GM10266 (cell line): ENCODE data around the gene INPP4B.
A peak's percentile ranks its signal among the peaks of the same experiment; 100 is the strongest.

Experiments used
- DNase-seq: peaks from one replicate; pipeline ENCODE4 v3.0.0; 2012; ENCODE audit errors: extremely low spot score
- TF ChIP-seq, protein P1 (sequence below): IDR thresholded peaks from 2 replicates; pipeline ENCODE4 v1.5.1; 2012; ENCODE audit warnings: mild to moderate bottlenecking, low read depth; ENCODE audit not compliant: control insufficient read depth, insufficient read depth; ENCODE audit errors: missing control alignments

Gene INPP4B

GRCh38 chr4:142846108-142846728, at the start of gene INPP4B:
TSS of gene INPP4B (minus strand) at chr4:142846301.
- DNase-seq: no peak
- TF ChIP-seq, protein P1, sequence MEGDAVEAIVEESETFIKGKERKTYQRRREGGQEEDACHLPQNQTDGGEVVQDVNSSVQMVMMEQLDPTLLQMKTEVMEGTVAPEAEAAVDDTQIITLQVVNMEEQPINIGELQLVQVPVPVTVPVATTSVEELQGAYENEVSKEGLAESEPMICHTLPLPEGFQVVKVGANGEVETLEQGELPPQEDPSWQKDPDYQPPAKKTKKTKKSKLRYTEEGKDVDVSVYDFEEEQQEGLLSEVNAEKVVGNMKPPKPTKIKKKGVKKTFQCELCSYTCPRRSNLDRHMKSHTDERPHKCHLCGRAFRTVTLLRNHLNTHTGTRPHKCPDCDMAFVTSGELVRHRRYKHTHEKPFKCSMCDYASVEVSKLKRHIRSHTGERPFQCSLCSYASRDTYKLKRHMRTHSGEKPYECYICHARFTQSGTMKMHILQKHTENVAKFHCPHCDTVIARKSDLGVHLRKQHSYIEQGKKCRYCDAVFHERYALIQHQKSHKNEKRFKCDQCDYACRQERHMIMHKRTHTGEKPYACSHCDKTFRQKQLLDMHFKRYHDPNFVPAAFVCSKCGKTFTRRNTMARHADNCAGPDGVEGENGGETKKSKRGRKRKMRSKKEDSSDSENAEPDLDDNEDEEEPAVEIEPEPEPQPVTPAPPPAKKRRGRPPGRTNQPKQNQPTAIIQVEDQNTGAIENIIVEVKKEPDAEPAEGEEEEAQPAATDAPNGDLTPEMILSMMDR: no peak

DNA sequence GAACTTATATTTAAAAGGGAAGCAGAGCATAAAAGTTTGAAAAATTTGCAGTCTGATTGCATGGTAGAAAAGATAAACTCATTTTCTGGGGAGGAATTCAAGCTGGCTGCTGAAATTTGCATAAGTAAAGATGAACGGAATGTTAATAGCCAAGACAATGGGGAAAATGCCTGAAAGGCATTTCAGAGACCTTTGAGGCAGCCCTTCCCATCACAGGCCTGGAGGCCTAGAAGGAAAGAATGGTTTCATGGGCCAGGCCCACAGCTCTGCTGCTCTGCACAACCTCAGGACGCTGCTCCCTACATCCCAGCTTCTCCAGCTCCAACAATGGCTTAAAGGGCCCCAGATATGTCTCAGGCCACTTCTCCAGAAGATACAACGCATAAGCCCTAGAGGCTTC, 46.9 kb upstream of the INPP4B start:
- DNase-seq: no peak

GRCh38 chr4:142886566-142886965, 40.5 kb upstream of the INPP4B start:
- TF ChIP-seq, protein P1: no peak
- DNase-seq: no peak

More for the DNA sequence above, 46.9 kb upstream of the INPP4B start:
- TF ChIP-seq, protein P1: no peak

GRCh38 chr4:142883040-142883832, 37.1 kb upstream of the INPP4B start:
- TF ChIP-seq, protein P1: peak; percentile 31
- no peak for DNase-seq

DNA sequence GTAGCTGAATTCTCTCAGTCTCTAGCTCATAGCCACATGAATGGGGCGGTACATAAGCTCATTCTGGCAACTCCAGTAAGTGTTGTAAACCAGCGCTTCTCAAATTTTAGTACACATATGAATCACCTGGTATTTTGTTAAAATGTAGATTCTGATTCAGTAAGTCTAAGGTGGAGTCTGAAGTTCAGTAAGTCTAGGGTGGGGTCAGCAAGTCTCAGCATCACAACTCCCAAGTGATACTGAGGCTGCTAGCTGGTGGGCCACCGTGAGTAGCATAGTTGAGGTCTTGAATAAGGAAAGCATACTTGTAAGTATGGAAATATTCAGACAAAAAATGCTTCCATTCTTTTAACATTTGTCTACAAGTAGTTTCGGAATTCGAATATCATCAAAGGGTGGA, 36.1 kb upstream of the INPP4B start:
- DNase-seq: no peak
- TF ChIP-seq, protein P1: no peak

DNA sequence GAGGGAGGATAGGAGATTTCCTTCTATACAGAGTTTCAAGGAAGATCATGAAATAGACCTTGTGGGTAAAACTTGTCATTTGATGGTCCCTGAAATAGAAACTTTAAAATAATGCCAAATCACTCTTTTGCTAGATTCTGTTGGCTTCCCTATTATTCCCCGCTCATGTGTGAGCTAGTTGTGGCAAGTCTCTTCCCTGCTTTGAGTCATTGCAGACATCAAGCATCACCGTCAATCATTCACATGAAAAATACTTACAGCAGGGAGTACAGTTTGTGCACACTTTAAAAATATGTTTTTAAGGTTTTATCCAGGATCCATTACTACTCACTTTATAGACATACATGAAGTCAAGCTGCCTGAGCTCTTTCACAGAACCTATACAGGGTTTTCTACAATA, 35.2 kb upstream of the INPP4B start:
- no peak for DNase-seq
- TF ChIP-seq, protein P1: no peak

DNA sequence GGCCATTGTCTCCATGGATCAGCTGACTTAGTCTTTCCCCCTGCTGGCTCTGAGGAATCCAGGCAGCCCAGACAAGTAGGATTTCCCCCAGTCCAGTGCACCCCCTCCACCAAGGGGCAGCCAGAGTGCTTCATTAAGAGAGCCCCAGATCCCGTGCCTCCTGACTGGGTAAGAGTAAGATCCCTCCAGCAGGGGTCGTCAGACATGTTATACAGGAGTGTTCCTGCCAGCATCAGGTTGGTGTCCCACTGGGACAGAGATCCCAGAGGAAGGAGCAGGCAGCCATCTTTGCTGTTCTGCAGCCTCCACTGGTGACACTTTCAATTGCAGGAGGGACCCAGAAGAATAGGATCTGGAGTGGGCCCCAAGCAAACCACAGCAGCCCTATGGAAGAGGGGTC, 29.0 kb upstream of the INPP4B start:
- TF ChIP-seq, protein P1: peak; percentile 10
- no peak for DNase-seq
